Mucosa of stomach (tissue), 1 donor: ENCODE measurements around the gene C1orf232.

Experiments
- H3K27me3 ChIP-seq: one replicate; pipeline ENCODE4 v1.7.0; 2013; ENCODE audit warnings: mild to moderate bottlenecking, low read length; ENCODE audit not compliant: control insufficient read depth, insufficient read depth
- H3K36me3 ChIP-seq: one replicate; pipeline ENCODE4 v1.7.0; 2013; ENCODE audit warnings: low read length; ENCODE audit not compliant: control insufficient read depth, insufficient read depth
- H3K4me1 ChIP-seq: one replicate; pipeline ENCODE4 v1.7.0; 2013; ENCODE audit warnings: mild to moderate bottlenecking, low read length; ENCODE audit not compliant: control insufficient read depth, insufficient read depth
- H3K4me3 ChIP-seq: one replicate; pipeline ENCODE4 v1.7.0; 2013; ENCODE audit warnings: low read length
- H3K9ac ChIP-seq: one replicate; pipeline ENCODE4 v1.7.0; 2013; ENCODE audit warnings: mild to moderate bottlenecking, low read length, moderate library complexity
- H3K9me3 ChIP-seq: one replicate; pipeline ENCODE4 v1.7.0; 2013; ENCODE audit warnings: mild to moderate bottlenecking, low read length, moderate library complexity; ENCODE audit not compliant: control insufficient read depth
- donor health status: Pancreatic carcinoma.

C1orf232 gene

GRCh38 chr1:26171084-26172072 is 2.6 kb upstream of the C1orf232 start, which contains the start of gene ZNF593OS:
TSS of gene ZNF593OS (minus strand) at chr1:26171832. CDS start at chr1:26171661, 171 bp downstream.
- Histone ChIP-seq H3K4me1 (no peaks in the 10 kb centered on the region), H3K4me3 (no peak within 1 kb of the TSS), H3K9ac (peak within 1 kb of the TSS; percentile 94), H3K9me3 (no peaks in the 10 kb centered on the region), H3K36me3 (no peaks in the 10 kb centered on the region), H3K27me3 (no peaks in the 10 kb centered on the region)

- Histone ChIP-seq H3K4me3 (peak overlapping the region; percentile 86), H3K9me3 (no peaks in the 10 kb centered on the region), H3K36me3 (no peaks in the 10 kb centered on the region), H3K9ac (peak overlapping the region; percentile 94), H3K27me3 (peaks cover 4% of the 10 kb centered on the region), H3K4me1 (no peaks in the 10 kb centered on the region)
Measured at GRCh38 chr1:26170472-26170821, 1.7 kb upstream of the C1orf232 start.

GRCh38 chr1:26169669-26170471 is 1.1 kb upstream of the C1orf232 start, which contains the start of gene ZNF593:
TSS of gene ZNF593 (plus strand) at chr1:26169908. CDS start at chr1:26169984, 76 bp downstream.
- Histone ChIP-seq H3K9me3 (no peaks in the 10 kb centered on the region), H3K4me3 (peak within 1 kb of the TSS; percentile 86), H3K9ac (peak within 1 kb of the TSS; percentile 94), H3K27me3 (peaks cover 8% of the 10 kb centered on the region), H3K36me3 (no peaks in the 10 kb centered on the region), H3K4me1 (no peaks in the 10 kb centered on the region)

- Histone ChIP-seq H3K4me1 (peaks cover 5% of the 10 kb centered on the region), H3K9me3 (no peaks in the 10 kb centered on the region), H3K36me3 (no peaks in the 10 kb centered on the region), H3K9ac (peak overlapping the region; percentile 94), H3K4me3 (no peak overlapping the region), H3K27me3 (peaks cover 13% of the 10 kb centered on the region)
Measured at GRCh38 chr1:26169198-26169554, 413 bp upstream of the C1orf232 start.

- Histone ChIP-seq H3K9ac (no peak overlapping the region), H3K27me3 (peaks cover 22% of the 10 kb centered on the region), H3K4me1 (peaks cover 12% of the 10 kb centered on the region), H3K36me3 (no peaks in the 10 kb centered on the region), H3K9me3 (no peaks in the 10 kb centered on the region), H3K4me3 (no peak overlapping the region)
Measured at GRCh38 chr1:26166719-26167281, 2.0 kb downstream of the C1orf232 start.

- no peak overlapping the region for H3K9ac ChIP-seq
- H3K36me3 ChIP-seq: no peaks in the 10 kb centered on the region
- peaks cover 20% of the 10 kb centered on the region for H3K4me1 ChIP-seq
- no peaks in the 10 kb centered on the region for H3K9me3 ChIP-seq
- peaks cover 36% of the 10 kb centered on the region for H3K27me3 ChIP-seq
- H3K4me3 ChIP-seq: no peak overlapping the region
Measured at GRCh38 chr1:26164861-26165842, 3.6 kb downstream of the C1orf232 start.

GRCh38 chr1:26164036-26164860 is 4.5 kb downstream of the C1orf232 start:
- H3K9ac ChIP-seq: peak overlapping the region; percentile 34
- no peaks in the 10 kb centered on the region for H3K36me3 ChIP-seq
- no peak overlapping the region for H3K4me3 ChIP-seq
- peaks cover 20% of the 10 kb centered on the region for H3K4me1 ChIP-seq
- H3K27me3 ChIP-seq: peaks cover 39% of the 10 kb centered on the region
- no peaks in the 10 kb centered on the region for H3K9me3 ChIP-seq

- Histone ChIP-seq H3K36me3 (no peaks in the 10 kb centered on the region), H3K27me3 (peaks cover 39% of the 10 kb centered on the region), H3K9me3 (no peaks in the 10 kb centered on the region), H3K9ac (no peak overlapping the region), H3K4me1 (peaks cover 20% of the 10 kb centered on the region), H3K4me3 (no peak overlapping the region)
Measured at GRCh38 chr1:26163684-26164035, 5.1 kb downstream of the C1orf232 start.

- Histone ChIP-seq H3K4me1 (peaks cover 20% of the 10 kb centered on the region), H3K27me3 (peaks cover 47% of the 10 kb centered on the region), H3K9me3 (no peaks in the 10 kb centered on the region), H3K4me3 (no peak overlapping the region), H3K36me3 (no peaks in the 10 kb centered on the region), H3K9ac (peak overlapping the region; percentile 34)
Measured at GRCh38 chr1:26162220-26162709, 6.5 kb downstream of the C1orf232 start.

- H3K36me3 ChIP-seq: no peaks in the 10 kb centered on the region
- H3K4me3 ChIP-seq: no peak overlapping the region
- peaks cover 20% of the 10 kb centered on the region for H3K4me1 ChIP-seq
- H3K27me3 ChIP-seq: peaks cover 52% of the 10 kb centered on the region
- H3K9ac ChIP-seq: peak overlapping the region; percentile 34
- no peaks in the 10 kb centered on the region for H3K9me3 ChIP-seq
Measured at GRCh38 chr1:26161415-26162219, 7.1 kb downstream of the C1orf232 start.
